HPDE6-E6E7 (cell line): ENCODE measurements around the gene TOP3A.

ENCODE experiments used
- DNase-seq: peaks from one replicate; pipeline ENCODE4 v3.0.0; 2011; ENCODE audit warnings: missing footprints; ENCODE audit errors: extremely low spot score

TOP3A gene

GRCh38 chr17:18233803-18234518 is 80.8 kb downstream of the TOP3A start:
- no peak for DNase-seq

- DNase-seq, result no peak
Measured at GRCh38 chr17:18231164-18231563, 83.6 kb downstream of the TOP3A start.

- DNase-seq, result no peak
Measured at GRCh38 chr17:18230288-18231141, 84.3 kb downstream of the TOP3A start.

- no peak for DNase-seq
Measured at GRCh38 chr17:18229771-18230170, 85.0 kb downstream of the TOP3A start.

DNA sequence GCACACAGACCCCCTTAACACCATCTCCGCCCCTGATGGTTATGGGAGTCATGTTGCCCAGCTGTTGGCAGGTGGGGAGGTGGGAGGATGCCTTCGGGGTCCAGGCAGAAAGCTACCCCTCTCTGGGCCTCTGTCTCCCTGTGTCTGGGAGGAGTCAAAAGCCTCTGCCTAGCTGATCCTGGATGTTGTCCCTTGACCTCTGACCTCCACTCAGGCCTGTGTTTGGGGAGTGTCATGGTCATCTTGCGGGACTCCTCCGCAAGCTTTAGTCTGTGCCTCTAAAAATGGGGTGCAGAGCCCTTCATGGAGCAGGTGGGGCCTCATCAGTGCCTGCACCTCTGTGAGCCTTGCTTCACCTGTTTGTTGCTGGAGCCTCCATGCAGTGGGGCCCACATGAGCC is 85.5 kb downstream of the TOP3A start:
- DNase-seq, result no peak

DNA sequence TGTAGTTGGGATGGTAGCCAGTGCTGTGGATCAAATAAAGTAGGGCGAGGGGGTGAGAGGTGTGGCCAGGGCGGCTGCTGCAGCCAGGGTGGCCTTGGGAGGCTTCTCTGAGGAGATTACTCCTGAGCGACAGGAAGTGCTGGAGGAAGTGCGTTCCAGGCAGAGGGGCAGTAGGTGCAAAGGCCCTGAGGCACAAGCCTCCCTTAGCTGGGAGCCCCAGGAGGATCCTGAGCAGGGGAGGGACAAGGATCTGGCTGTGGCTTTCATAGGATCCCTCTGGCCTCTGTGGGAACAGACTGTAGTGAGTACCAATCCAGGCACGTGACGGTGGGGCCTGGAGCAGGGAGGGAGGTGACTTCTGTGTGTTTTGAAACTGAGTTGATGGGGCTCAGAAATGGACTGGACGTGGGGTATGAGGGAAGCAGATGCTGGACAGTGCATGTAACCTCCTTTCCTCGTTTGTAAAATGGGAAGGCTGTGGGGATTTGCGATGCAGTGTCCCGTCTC is 86.6 kb downstream of the TOP3A start:
- DNase-seq, result no peak

DNA sequence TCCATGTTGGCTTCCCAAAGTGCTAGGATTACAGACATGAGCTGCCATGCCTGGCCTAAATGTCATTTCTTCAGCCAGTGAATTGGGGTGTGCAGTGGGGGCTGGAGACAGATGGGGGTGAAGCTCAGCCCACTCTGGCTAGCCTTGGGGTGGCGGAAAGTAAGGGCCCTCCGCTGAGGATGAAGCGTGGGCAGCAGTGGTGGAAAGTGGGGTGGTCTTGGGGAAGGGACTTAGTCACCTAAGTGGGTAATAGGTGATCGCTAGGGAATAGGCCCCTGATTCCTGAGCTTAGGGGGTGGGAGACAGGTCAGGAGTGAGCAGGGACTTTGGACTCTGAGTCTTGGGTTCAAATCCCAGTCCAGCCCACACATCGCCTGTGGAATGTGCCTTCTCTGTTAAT is 87.2 kb downstream of the TOP3A start:
- no peak for DNase-seq

DNA sequence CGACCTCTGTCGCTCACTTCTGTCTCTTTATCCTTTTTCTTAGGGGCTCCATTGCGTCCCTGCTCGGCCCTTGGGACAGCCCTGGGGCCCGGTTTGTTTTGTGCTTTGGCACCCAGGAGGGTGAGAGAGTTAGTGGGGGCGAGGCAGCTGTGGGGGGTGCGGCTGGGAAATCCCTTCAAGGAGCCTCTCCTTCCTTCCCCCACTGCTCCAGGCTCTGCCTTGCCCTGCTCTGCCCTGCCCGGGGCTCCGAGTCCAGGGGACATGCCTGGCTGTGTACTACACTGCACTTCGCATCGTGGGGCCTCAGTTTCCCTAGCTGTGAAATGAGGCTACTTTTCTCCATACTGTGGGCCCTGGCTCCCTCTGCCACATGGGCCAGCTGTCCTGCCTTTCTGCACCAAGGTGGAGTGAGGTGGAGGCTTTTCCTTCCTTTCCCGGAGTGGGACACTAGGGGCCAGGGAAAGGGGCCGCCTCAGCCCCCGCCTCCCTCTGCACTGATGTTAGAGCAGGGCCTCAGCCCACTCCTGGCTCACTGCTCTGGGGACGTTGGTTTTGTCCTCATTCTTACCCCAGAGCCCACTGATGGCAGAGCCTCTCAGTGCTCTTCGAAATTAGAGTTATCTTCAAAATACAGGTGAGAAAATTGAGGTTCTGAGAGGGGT is 88.4 kb downstream of the TOP3A start:
- DNase-seq, result no peak

- DNase-seq, result no peak
Measured at GRCh38 chr17:18225642-18226283, 89.0 kb downstream of the TOP3A start.

DNA sequence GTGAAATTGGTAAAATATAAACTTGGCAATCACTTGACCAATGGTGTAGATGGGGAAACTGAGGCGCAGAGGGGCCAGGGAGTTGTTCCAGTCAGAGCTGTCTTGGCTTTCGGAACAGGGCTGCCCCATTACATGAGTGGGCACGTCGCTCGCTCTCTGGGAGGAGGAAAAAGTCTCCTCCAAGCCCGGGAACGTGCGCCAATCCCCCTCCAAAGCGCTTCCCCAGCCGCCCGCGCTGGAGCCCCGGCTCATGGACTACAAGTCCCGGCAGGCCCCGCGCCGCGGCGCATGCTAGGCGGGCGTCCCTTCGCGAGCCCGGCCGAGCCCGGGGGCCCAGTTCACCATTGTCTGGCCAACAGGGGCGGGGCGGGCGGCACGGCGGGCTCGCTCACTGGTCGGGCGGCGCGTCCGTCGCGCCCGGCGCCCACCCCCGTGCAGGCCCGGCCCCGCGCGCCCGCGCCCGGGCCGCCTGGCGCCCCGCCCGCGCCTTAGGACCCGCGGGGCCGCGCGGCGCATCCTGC is 89.6 kb downstream of the TOP3A start, which contains the start of gene LLGL1:
TSS of gene LLGL1 (plus strand) at position 515 of the 521 bp plus-strand sequence. CDS start 48 bp downstream, outside the sequence.
- peak; percentile 98 for DNase-seq

DNA sequence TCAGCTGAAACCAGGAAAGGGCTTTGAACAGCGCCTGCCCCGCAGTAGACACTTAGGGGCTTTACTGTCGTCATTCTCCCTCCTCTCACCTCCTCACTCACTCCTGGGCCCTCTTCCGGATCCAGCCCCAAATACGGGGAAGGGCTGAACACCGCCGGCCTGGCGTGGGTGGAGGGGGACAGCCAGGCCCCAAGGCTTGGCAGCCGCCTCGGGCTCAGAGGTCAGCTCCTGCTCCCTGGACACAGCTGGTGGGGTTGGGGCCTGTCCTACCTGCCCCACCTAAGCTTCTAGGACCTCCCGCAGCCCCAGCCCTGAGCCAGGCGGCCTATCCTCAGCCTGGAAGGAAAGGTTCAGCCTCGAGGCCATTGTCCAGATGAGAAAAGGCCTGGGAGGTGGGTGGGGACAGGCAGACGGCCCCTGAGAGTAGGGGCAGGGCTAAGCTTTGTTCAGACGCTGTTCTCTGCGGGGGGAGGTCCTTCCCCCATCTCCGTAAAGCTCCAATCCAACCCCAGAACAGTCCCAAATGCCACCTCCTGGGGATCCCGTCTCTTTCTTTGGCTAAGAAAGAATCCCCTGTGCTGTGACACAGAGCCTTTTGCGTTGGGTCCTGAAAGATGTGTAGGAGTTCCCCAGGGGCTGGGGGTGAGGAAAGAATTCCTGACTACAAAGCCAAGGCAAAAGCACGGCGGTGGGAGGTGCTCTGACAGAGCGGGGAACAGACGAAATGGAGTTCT is 90.2 kb downstream of the TOP3A start:
- no peak for DNase-seq

- no peak for DNase-seq
Measured at GRCh38 chr17:18224053-18224386, 90.8 kb downstream of the TOP3A start.
